IMR-90 (cell line): Measurements from ENCODE around the gene ACKR2. TPM values are rescaled to one million over a fixed set of nuclear protein-coding genes. Genes with fewer than 3 reads are reported as not detected.

Experiments
- ATAC-seq: fragments of 200-7000 bp; cut with Tn5 transposase; 2 replicates; pipeline ENCODE4 v1.9.1; 2020; ENCODE audit warnings: low read depth, mild to moderate bottlenecking, moderate library complexity
- BruUV-seq: library from RNA; stranded (reverse); fragments of 400-500 nt; replicated peaks from 2 replicates; lab custom pipeline; 2021; lab: Mats Ljungman, UMichigan
- CTCF ChIA-PET: fragments of 300-600 bp; formaldehyde crosslinking; extraction: SDS; loops from one replicate; lab custom pipeline; 2021; ENCODE audit warnings: antibody characterized with exemption; lab: Yijun Ruan, JAX
- POLR2A ChIA-PET: fragments of 300-600 bp; sonication (Branson Sonifier 250); formaldehyde crosslinking; loops from one replicate; lab custom pipeline; 2022; ENCODE audit warnings: antibody characterized with exemption; ENCODE audit not compliant: unreplicated experiment; lab: Charles Lee
- DNase-seq: peaks from one replicate; pipeline ENCODE4 v3.0.0; 2013
- H2AFZ ChIP-seq: replicated peaks from 2 replicates; pipeline ENCODE3; 2013; ENCODE audit warnings: low read length, mild to moderate bottlenecking; ENCODE audit not compliant: poor library complexity
- H2AK5ac ChIP-seq: 2 replicates; pipeline ENCODE4 v1.6.1; 2013; ENCODE audit warnings: low read depth, low read length, inconsistent platforms
- H2AK9ac ChIP-seq: replicated peaks from 2 replicates; pipeline ENCODE3; 2013; ENCODE audit warnings: mild to moderate bottlenecking, low read depth, low read length, moderate library complexity; ENCODE audit not compliant: poor library complexity
- H2BK120ac ChIP-seq: 2 replicates; pipeline ENCODE4 v1.6.1; 2013; ENCODE audit warnings: low read depth, low read length, inconsistent platforms
- H2BK15ac ChIP-seq: 3 replicates; pipeline ENCODE4 v1.6.1; 2013; ENCODE audit warnings: low read depth, low read length, inconsistent platforms
- H2BK20ac ChIP-seq: 2 replicates; pipeline ENCODE4 v1.6.1; 2013; ENCODE audit warnings: low read depth, mild to moderate bottlenecking, inconsistent platforms, low read length, moderate library complexity
- H2BK5ac ChIP-seq: 2 replicates; pipeline ENCODE4 v1.6.1; 2013; ENCODE audit warnings: mild to moderate bottlenecking, low read depth, low read length, inconsistent platforms; ENCODE audit not compliant: poor library complexity, severe bottlenecking
- H3K14ac ChIP-seq: replicated peaks from 2 replicates; pipeline ENCODE4 v1.6.1; 2013; ENCODE audit warnings: low read depth, low read length, inconsistent platforms
- H3K18ac ChIP-seq: 2 replicates; pipeline ENCODE4 v1.6.1; 2013; ENCODE audit warnings: low read depth, low read length, control low read depth
- H3K23ac ChIP-seq: 2 replicates; pipeline ENCODE4 v1.6.1; 2013; ENCODE audit warnings: low read depth, low read length, inconsistent platforms
- H3K27ac ChIP-seq: 2 replicates; pipeline ENCODE4 v1.5.1; 2013; ENCODE audit warnings: mild to moderate bottlenecking, control low read depth, low read length; ENCODE audit not compliant: insufficient read depth
- H3K27me3 ChIP-seq: 2 replicates; pipeline ENCODE4 v1.6.1; 2013; ENCODE audit warnings: low read length; ENCODE audit not compliant: control insufficient read depth, insufficient read depth
- H3K36me3 ChIP-seq: 2 replicates; pipeline ENCODE4 v1.6.1; 2013; ENCODE audit warnings: low read length, mixed read lengths; ENCODE audit not compliant: control insufficient read depth, insufficient read depth
- H3K4ac ChIP-seq: 2 replicates; pipeline ENCODE4 v1.6.1; 2013; ENCODE audit warnings: low read depth, low read length, inconsistent platforms
- H3K4me1 ChIP-seq: 2 replicates; pipeline ENCODE4 v1.6.1; 2013; ENCODE audit warnings: low read length, mixed read lengths; ENCODE audit not compliant: control insufficient read depth, insufficient read depth
- H3K4me2 ChIP-seq: 2 replicates; pipeline ENCODE4 v1.6.1; 2013; ENCODE audit warnings: low read depth, mild to moderate bottlenecking, control low read depth, low read length, moderate library complexity
- H3K4me3 ChIP-seq: 2 replicates; pipeline ENCODE4 v1.5.1; 2013; ENCODE audit warnings: low read depth, mild to moderate bottlenecking, control low read depth, low read length, moderate library complexity; ENCODE audit not compliant: insufficient read depth
- H3K56ac ChIP-seq: 2 replicates; pipeline ENCODE4 v1.6.1; 2013; ENCODE audit warnings: low read length, inconsistent platforms; ENCODE audit not compliant: insufficient read depth; ENCODE audit errors: extremely low read depth
- H3K79me1 ChIP-seq, 2 experiments: 2 replicates each; pipeline ENCODE4 v1.6.1; 2013; ENCODE audit warnings: low read length in 2 of 2, inconsistent platforms in 1 of 2, low read depth in 1 of 2
- H3K9ac ChIP-seq: 2 replicates; pipeline ENCODE4 v1.6.1; 2013; ENCODE audit warnings: low read depth, low read length, control low read depth
- H3K9me1 ChIP-seq: 2 replicates; pipeline ENCODE4 v1.6.1; 2013; ENCODE audit warnings: low read length, inconsistent platforms; ENCODE audit not compliant: insufficient read depth
- H3K9me3 ChIP-seq: 2 replicates; pipeline ENCODE4 v1.6.1; 2013; ENCODE audit warnings: low read length; ENCODE audit not compliant: control insufficient read depth, insufficient read depth
- H4K20me1 ChIP-seq: 2 replicates; pipeline ENCODE4 v1.6.1; 2013; ENCODE audit warnings: low read length, inconsistent platforms; ENCODE audit not compliant: insufficient read depth
- H4K5ac ChIP-seq: 2 replicates; pipeline ENCODE4 v1.6.1; 2013; ENCODE audit warnings: mild to moderate bottlenecking, low read depth, low read length, control low read depth
- H4K8ac ChIP-seq, 2 experiments: 2 replicates each; pipeline ENCODE4 v1.6.1; 2013; ENCODE audit warnings: low read depth in 2 of 2, low read length in 2 of 2, control low read depth in 1 of 2, inconsistent platforms in 1 of 2
- H4K91ac ChIP-seq: 2 replicates; pipeline ENCODE4 v1.6.1; 2013; ENCODE audit warnings: low read depth, low read length, inconsistent platforms; ENCODE audit not compliant: insufficient read depth
- BHLHE40 ChIP-seq: fragments of 150-350 bp; IDR thresholded peaks from 2 replicates; pipeline ENCODE4 v1.6.1; 2016; ENCODE audit warnings: mild to moderate bottlenecking, low read depth, low read length
- CEBPB ChIP-seq: IDR thresholded peaks from 2 replicates; pipeline ENCODE4 v1.6.1; 2012; ENCODE audit warnings: low read depth, low read length, improper control_type of control experiment
- CHD1 ChIP-seq: IDR thresholded peaks from 2 replicates; pipeline ENCODE4 v1.6.1; 2012; ENCODE audit warnings: low read depth, low read length, improper control_type of control experiment
- CTCF ChIP-seq: conservative IDR thresholded peaks from 2 replicates; pipeline ENCODE4 v1.5.1; 2012; ENCODE audit warnings: mild to moderate bottlenecking, low read depth, low read length, improper control_type of control experiment
- ELK1 ChIP-seq: fragments of 150-350 bp; IDR thresholded peaks from 2 replicates; pipeline ENCODE4 v1.6.1; 2016; ENCODE audit warnings: low read depth, mild to moderate bottlenecking, low read length, moderate library complexity, borderline replicate concordance
- FOS ChIP-seq: fragments of 150-350 bp; IDR thresholded peaks from 2 replicates; pipeline ENCODE4 v1.6.1; 2016; ENCODE audit warnings: low read depth, low read length
- MAFK ChIP-seq: IDR thresholded peaks from 2 replicates; pipeline ENCODE4 v1.6.1; 2012; ENCODE audit warnings: low read depth, low read length, improper control_type of control experiment
- MAZ ChIP-seq: IDR thresholded peaks from 2 replicates; pipeline ENCODE4 v1.6.1; 2012; ENCODE audit warnings: low read depth, mild to moderate bottlenecking, low read length, improper control_type of control experiment, moderate library complexity, borderline replicate concordance
- MXI1 ChIP-seq: IDR thresholded peaks from 2 replicates; pipeline ENCODE4 v1.6.1; 2012; ENCODE audit warnings: low read depth, mild to moderate bottlenecking, low read length, moderate library complexity, borderline replicate concordance
- NFE2L2 ChIP-seq: fragments of 150-350 bp; IDR thresholded peaks from 2 replicates; pipeline ENCODE4 v1.6.1; 2016; ENCODE audit warnings: low read depth, mild to moderate bottlenecking, low read length
- POLR2A ChIP-seq: IDR thresholded peaks from 2 replicates; pipeline ENCODE4 v1.6.1; 2012; ENCODE audit warnings: mild to moderate bottlenecking, low read depth, low read length
- RAD21 ChIP-seq: IDR thresholded peaks from 2 replicates; pipeline ENCODE4 v1.6.1; 2012; ENCODE audit warnings: low read length, improper control_type of control experiment
- RCOR1 ChIP-seq: IDR thresholded peaks from 2 replicates; pipeline ENCODE4 v1.6.1; 2012; ENCODE audit warnings: mild to moderate bottlenecking, low read length, improper control_type of control experiment; ENCODE audit not compliant: insufficient replicate concordance
- RFX5 ChIP-seq: IDR thresholded peaks from 2 replicates; pipeline ENCODE4 v1.8.0; 2012; ENCODE audit warnings: low read depth, mild to moderate bottlenecking, low read length, moderate library complexity
- SMC3 ChIP-seq: fragments of 150-350 bp; IDR thresholded peaks from 2 replicates; pipeline ENCODE4 v1.6.1; 2016; ENCODE audit warnings: low read depth, mild to moderate bottlenecking, antibody characterized with exemption, low read length, moderate library complexity
- WGBS, 2 experiments: methylation state at CpG; one replicate each; pipeline versions ENCODE4 v1.1.5 to v1.1.7; 2013; ENCODE audit warnings: missing lambda C conversion rate in 2 of 2; ENCODE audit not compliant: insufficient read length in 1 of 2; ENCODE audit errors: extremely low coverage in 2 of 2; 5-methylcytosine and 5-hydroxymethylcytosine counted together
- dilution Hi-C: fragments of 300-500 bp; cut with HindIII; formaldehyde crosslinking; loops from one replicate; pipeline ENCODE4 v1.14.3; 2018; ENCODE audit warnings: low sequenced_read_pairs; ENCODE audit not compliant: unreplicated experiment
- in situ Hi-C: fragments of 300-500 bp; cut with MboI; formaldehyde crosslinking; loops from 3 replicates; pipeline ENCODE4 v1.14.3; 2019; ENCODE audit warnings: low sequenced_read_pairs, inconsistent platforms, mixed read lengths
- intact Hi-C: fragments of 100-400 bp; cut with micrococcal nuclease; formaldehyde crosslinking; loops from 2 replicates; pipeline ENCODE4 v1.10.0; 2022
- polyA plus RNA-seq, 3 experiments: library from polyadenylated mRNA; depleted of rRNA; stranded (reverse); fragments of >200 nt; gene quantifications; 2 replicates each; pipeline ENCODE4 v1.2.3, GENCODE V29; 2012; ENCODE audit warnings: low replicate concordance in 1 of 3
- total RNA-seq: library from RNA; depleted of rRNA; stranded (reverse); fragments of >200 nt; gene quantifications from 2 replicates; pipeline ENCODE4 v1.2.3, GENCODE V29; 2012
- TF ChIP-seq, protein P1 (sequence below): fragments of 150-350 bp; IDR thresholded peaks from 2 replicates; pipeline ENCODE4 v1.6.1; 2017; ENCODE audit warnings: mild to moderate bottlenecking, antibody characterized with exemption, low read length, low read depth

Gene ACKR2
- total and polyA plus RNA-seq, 2 of the 4 experiments (the other 2 are of a cell fraction) = 0.10 TPM; not detected in 1

GRCh38 chr3:42904076-42904475 is 94.8 kb downstream of the ACKR2 start:
- dilution Hi-C loops (no loop called here), in situ Hi-C loops (no loop called here)

More at GRCh38 chr3:42904076-42904475, 94.8 kb downstream of the ACKR2 start:
- Histone ChIP-seq H3K27me3 (peaks cover 13% of the 10 kb centered on the region), H4K5ac (no peak overlapping the region), H3K23ac (no peak overlapping the region), H3K9me3 (no peaks in the 10 kb centered on the region), H3K9ac (no peak overlapping the region), H3K4me3 (no peak overlapping the region), H2AFZ (no peak overlapping the region), H2BK15ac (no peak overlapping the region), H2AK5ac (no peak overlapping the region), H3K4ac (no peak overlapping the region), H3K27ac (no peak overlapping the region), H2BK20ac (no peak overlapping the region), H2AK9ac (no peak overlapping the region), H2BK120ac (no peak overlapping the region), H3K9me1 (no peaks in the 10 kb centered on the region), H3K4me2 (no peak overlapping the region), H3K18ac (no peak overlapping the region), H3K4me1 (no peaks in the 10 kb centered on the region), H3K56ac (no peak overlapping the region), H3K79me1 (no peaks in the 10 kb centered on the region), H3K14ac (no peak overlapping the region), H4K8ac (no peak overlapping the region), H4K91ac (no peak overlapping the region), H4K20me1 (no peaks in the 10 kb centered on the region), H2BK5ac (no peak overlapping the region), H3K36me3 (no peaks in the 10 kb centered on the region)
- intact Hi-C loops = no loop called here
- POLR2A ChIA-PET = no interaction called here
- no peak for TF ChIP-seq MXI1
- no peak for TF ChIP-seq CTCF
- no peak for TF ChIP-seq SMC3
- TF ChIP-seq ELK1 = no peak
- no peak for TF ChIP-seq NFE2L2
- TF ChIP-seq RAD21 = no peak
- no peak for TF ChIP-seq MAZ
- no peak for TF ChIP-seq RCOR1
- TF ChIP-seq CHD1 = no peak
- TF ChIP-seq BHLHE40 = no peak
- TF ChIP-seq RFX5 = no peak
- TF ChIP-seq CEBPB = no peak
- TF ChIP-seq, protein P1, sequence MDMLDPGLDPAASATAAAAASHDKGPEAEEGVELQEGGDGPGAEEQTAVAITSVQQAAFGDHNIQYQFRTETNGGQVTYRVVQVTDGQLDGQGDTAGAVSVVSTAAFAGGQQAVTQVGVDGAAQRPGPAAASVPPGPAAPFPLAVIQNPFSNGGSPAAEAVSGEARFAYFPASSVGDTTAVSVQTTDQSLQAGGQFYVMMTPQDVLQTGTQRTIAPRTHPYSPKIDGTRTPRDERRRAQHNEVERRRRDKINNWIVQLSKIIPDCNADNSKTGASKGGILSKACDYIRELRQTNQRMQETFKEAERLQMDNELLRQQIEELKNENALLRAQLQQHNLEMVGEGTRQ = no peak
- TF ChIP-seq FOS = no peak
- TF ChIP-seq MAFK = no peak
- no peak for TF ChIP-seq POLR2A
- CTCF ChIA-PET = no interaction called here
- DNase-seq (no peak), ATAC-seq (no peak)
- BruUV-seq = no TSS peak
- 67% methylated on average over 1 of the region's 1 CpG; no CpG with 5 or more reads in 1 of the 2 experiments for WGBS, 2 experiments
